DMS114 treated with DMSO at 0.1 percent for 48 hours (cell line): Measurements from ENCODE around the gene MPP1.

Experiments
- DNase-seq: peaks from one replicate; lab custom pipeline; 2025; ENCODE audit not compliant: unreplicated experiment; lab: John Stamatoyannopoulos, UW

MPP1 gene

GRCh38 chrX:154813801-154814200 is 8.5 kb upstream of the MPP1 start:
- no peak for DNase-seq

GRCh38 chrX:154812341-154813101 is 7.2 kb upstream of the MPP1 start:
- DNase-seq = no peak

- DNase-seq = no peak
Measured at GRCh38 chrX:154809939-154810665, 4.8 kb upstream of the MPP1 start.

- DNase-seq = no peak
Measured at GRCh38 chrX:154806837-154807501, 1.7 kb upstream of the MPP1 start.

GRCh38 chrX:154805696-154806091 is 409 bp upstream of the MPP1 start:
- no peak for DNase-seq

- no peak for DNase-seq
Measured at GRCh38 chrX:154804261-154804956, 876 bp downstream of the MPP1 start.

GRCh38 chrX:154802947-154803346 is 2.3 kb downstream of the MPP1 start:
- no peak for DNase-seq

GRCh38 chrX:154800478-154801210 is 4.6 kb downstream of the MPP1 start:
- DNase-seq = no peak

GRCh38 chrX:154799556-154800348 is 5.5 kb downstream of the MPP1 start:
- no peak for DNase-seq

- no peak for DNase-seq
Measured at GRCh38 chrX:154797006-154797405, 8.3 kb downstream of the MPP1 start.

- DNase-seq = no peak
Measured at GRCh38 chrX:154795016-154795415, 10.3 kb downstream of the MPP1 start.

GRCh38 chrX:154793084-154793795 is 12.0 kb downstream of the MPP1 start:
- no peak for DNase-seq

GRCh38 chrX:154791939-154792338 is 13.3 kb downstream of the MPP1 start:
- DNase-seq = no peak

GRCh38 chrX:154791467-154791866 is 13.8 kb downstream of the MPP1 start:
- DNase-seq = no peak

GRCh38 chrX:154785716-154786115 is 19.6 kb downstream of the MPP1 start:
- DNase-seq = no peak

GRCh38 chrX:154784149-154784995 is 20.9 kb downstream of the MPP1 start:
- DNase-seq = no peak

GRCh38 chrX:154780968-154781367 is 24.3 kb downstream of the MPP1 start:
- no peak for DNase-seq

GRCh38 chrX:154779261-154779660 is 26.0 kb downstream of the MPP1 start:
- DNase-seq = no peak
